Effector memory CD8-positive, alpha-beta T cell (primary cell): Measurements from ENCODE around the gene LEMD3.

Source experiments
- ATAC-seq: fragments of 150-1000 bp; cut with Tn5 transposase; replicated peaks from 2 replicates; pipeline ENCODE4 v1.10.0; 2021; ENCODE audit warnings: mild to moderate bottlenecking, moderate library complexity
- DNase-seq, 3 experiments: peaks; one replicate each; pipeline ENCODE4 v3.0.0; 2021
- H3K27ac Mint-ChIP-seq, 2 donors: one replicate each; pipeline ENCODE4 v1.8.0; 2022; ENCODE audit warnings: mild to moderate bottlenecking in 2 of 2, mixed read lengths in 2 of 2, moderate library complexity in 2 of 2
- H3K27me3 Mint-ChIP-seq, 2 donors: one replicate each; pipeline ENCODE4 v1.8.0; 2022; ENCODE audit warnings: mixed read lengths in 2 of 2
- H3K36me3 Mint-ChIP-seq: one replicate; pipeline ENCODE4 v1.8.0; 2022; ENCODE audit warnings: mild to moderate bottlenecking, moderate library complexity, mixed read lengths; ENCODE audit not compliant: insufficient read depth
- H3K4me1 Mint-ChIP-seq, 2 donors: one replicate each; pipeline ENCODE4 v1.8.0; 2022; ENCODE audit warnings: low read depth in 2 of 2, mixed read lengths in 2 of 2
- H3K4me3 Mint-ChIP-seq, 2 donors: one replicate each; pipeline ENCODE4 v1.8.0; 2022; ENCODE audit warnings: mild to moderate bottlenecking in 2 of 2, mixed read lengths in 2 of 2, moderate library complexity in 2 of 2
- H3K9me3 Mint-ChIP-seq, 2 donors: one replicate each; pipeline ENCODE4 v1.8.0; 2022; ENCODE audit warnings: mixed read lengths in 2 of 2

The LEMD3 gene

DNA sequence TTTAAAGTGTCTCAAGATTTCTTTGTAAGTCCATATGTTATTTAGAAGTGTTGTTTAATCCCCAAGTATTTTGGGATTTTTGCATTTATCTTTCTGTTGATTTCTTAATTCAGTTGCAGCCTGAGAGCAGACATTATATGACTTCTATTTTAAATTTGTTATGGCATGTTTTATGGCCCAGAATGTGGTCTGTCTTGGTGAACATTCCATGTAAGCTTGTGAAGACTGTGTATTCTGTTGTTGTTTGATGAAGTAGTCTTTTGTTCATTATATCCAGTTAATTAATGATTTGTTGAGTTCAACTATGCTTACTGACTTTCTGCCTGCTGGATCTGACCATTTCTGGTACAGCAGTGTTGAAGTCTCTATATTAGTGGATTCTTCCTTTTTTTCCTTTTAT is 34.0 kb downstream of the LEMD3 start:
- Mint-ChIP-seq H3K27ac (no peak overlapping the region), H3K9me3 (no peaks in the 10 kb centered on the region), H3K36me3 (peaks cover 3% of the 10 kb centered on the region), H3K27me3 (no peaks in the 10 kb centered on the region), H3K4me1 (peaks cover 25 to 62% of the 10 kb centered on the region in 2 donors), H3K4me3 (no peak overlapping the region)
- no peak for DNase-seq
- ATAC-seq, result no peak

- Mint-ChIP-seq H3K36me3 (peaks cover 3% of the 10 kb centered on the region), H3K4me3 (no peak overlapping the region), H3K27me3 (no peaks in the 10 kb centered on the region), H3K27ac (no peak overlapping the region), H3K9me3 (no peaks in the 10 kb centered on the region), H3K4me1 (peaks cover 35 to 74% of the 10 kb centered on the region in 2 donors)
- DNase-seq (no peak), ATAC-seq (no peak)
These were observed 35.6 kb downstream of the LEMD3 start for GRCh38 chr12:65204886-65205525.

DNA sequence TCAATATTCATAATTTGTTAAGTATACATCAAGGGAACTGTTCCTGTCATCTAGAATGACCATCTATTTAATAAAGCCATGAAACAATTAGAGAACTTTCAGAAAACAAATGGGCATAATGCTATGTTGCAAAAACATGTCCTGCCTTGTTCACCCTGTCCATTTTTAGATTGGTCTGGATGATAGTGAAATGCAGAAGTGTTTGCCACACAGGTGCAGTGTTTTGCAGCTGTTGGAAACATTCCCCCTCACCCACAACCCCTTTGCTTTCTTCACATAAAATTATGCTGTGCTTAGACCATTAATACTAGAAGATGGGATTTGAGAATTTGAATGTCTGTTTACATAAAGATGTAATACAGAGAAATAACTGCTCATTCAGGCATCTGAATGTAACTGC is 36.5 kb downstream of the LEMD3 start:
- no peaks in the 10 kb centered on the region for H3K36me3 Mint-ChIP-seq
- H3K9me3 Mint-ChIP-seq, result no peaks in the 10 kb centered on the region
- no peaks in the 10 kb centered on the region for H3K27me3 Mint-ChIP-seq
- H3K4me1 Mint-ChIP-seq, result peaks cover 27 to 66% of the 10 kb centered on the region in 2 donors
- no peak overlapping the region for H3K27ac Mint-ChIP-seq
- H3K4me3 Mint-ChIP-seq, result no peak overlapping the region
- no peak for ATAC-seq
- DNase-seq, result no peak

DNA sequence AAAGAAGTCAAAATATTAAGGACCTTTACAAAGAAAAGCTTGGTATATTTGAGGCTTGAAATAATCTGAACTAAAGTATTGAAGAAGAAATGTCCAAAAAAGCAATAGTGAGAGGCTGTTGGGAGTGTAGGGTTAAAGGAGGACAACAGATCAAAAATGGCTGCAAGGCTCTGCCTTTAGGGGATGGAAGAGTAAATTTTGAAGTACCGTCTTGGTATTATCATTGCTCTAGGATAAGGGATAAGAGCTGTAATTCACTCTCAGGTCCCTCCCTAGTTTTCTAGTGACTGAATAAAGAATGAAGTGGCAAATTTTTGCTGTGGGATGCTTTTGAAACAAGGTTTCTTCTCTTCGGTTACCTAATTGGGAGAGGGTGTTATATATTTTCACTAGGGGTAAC is 38.7 kb downstream of the LEMD3 start:
- peak overlapping the region; percentile 25 to 46 for H3K27ac Mint-ChIP-seq
- H3K9me3 Mint-ChIP-seq, result no peaks in the 10 kb centered on the region
- DNase-seq (no peak), ATAC-seq (no peak)
- H3K36me3 Mint-ChIP-seq, result peaks cover 5% of the 10 kb centered on the region
- H3K4me1 Mint-ChIP-seq, result peaks cover 20 to 44% of the 10 kb centered on the region in 2 donors
- no peaks in the 10 kb centered on the region for H3K27me3 Mint-ChIP-seq
- H3K4me3 Mint-ChIP-seq, result peak overlapping the region in 1 of 2 donors; percentile 4

GRCh38 chr12:65208964-65209654 is 39.7 kb downstream of the LEMD3 start:
- Mint-ChIP-seq H3K4me3 (peak overlapping the region in 1 of 2 donors; percentile 55), H3K9me3 (no peaks in the 10 kb centered on the region), H3K27ac (peak overlapping the region; percentile 71 to 86), H3K27me3 (no peaks in the 10 kb centered on the region), H3K36me3 (peaks cover 5% of the 10 kb centered on the region), H3K4me1 (peaks cover 20 to 35% of the 10 kb centered on the region in 2 donors)
- no peak for ATAC-seq
- no peak for DNase-seq

GRCh38 chr12:65209655-65210043 is 40.3 kb downstream of the LEMD3 start:
- ATAC-seq, result peak; percentile 24
- DNase-seq, result no peak
- no peaks in the 10 kb centered on the region for H3K27me3 Mint-ChIP-seq
- H3K9me3 Mint-ChIP-seq, result no peaks in the 10 kb centered on the region
- peaks cover 5% of the 10 kb centered on the region for H3K36me3 Mint-ChIP-seq
- H3K4me1 Mint-ChIP-seq, result peaks cover 20 to 30% of the 10 kb centered on the region in 2 donors
- H3K27ac Mint-ChIP-seq, result peak overlapping the region; percentile 71 to 86
- peak overlapping the region in 1 of 2 donors; percentile 55 for H3K4me3 Mint-ChIP-seq

GRCh38 chr12:65217086-65217485 is 47.7 kb downstream of the LEMD3 start:
- DNase-seq (no peak), ATAC-seq (no peak)
- Mint-ChIP-seq H3K9me3 (no peaks in the 10 kb centered on the region), H3K27me3 (no peaks in the 10 kb centered on the region), H3K36me3 (peaks cover 32% of the 10 kb centered on the region), H3K4me3 (no peak overlapping the region), H3K4me1 (peaks cover 3 to 8% of the 10 kb centered on the region in 2 donors), H3K27ac (peak overlapping the region; percentile 26 to 49)

DNA sequence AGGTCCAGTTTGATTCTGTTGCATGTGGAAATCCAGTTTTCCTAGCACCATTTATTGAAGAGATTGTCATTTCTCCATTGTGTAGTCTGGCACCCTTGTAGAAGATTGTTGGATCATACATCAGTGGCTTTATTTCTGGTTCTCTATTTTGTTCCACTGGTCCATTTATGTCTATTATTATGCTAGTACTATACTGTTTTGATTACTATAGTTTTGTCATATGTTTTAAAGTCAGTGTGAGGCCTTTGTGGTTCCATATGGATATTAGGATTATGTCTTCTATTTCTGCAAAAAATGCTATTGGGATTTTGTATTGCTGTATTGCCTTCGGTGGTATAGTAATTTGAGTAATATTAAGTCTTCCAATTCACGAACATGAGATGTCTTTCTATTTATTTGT is 51.4 kb downstream of the LEMD3 start:
- Mint-ChIP-seq H3K4me1 (peaks cover 17 to 21% of the 10 kb centered on the region in 2 donors), H3K9me3 (peaks cover 2 to 7% of the 10 kb centered on the region in 2 donors), H3K36me3 (peaks cover 32% of the 10 kb centered on the region), H3K27ac (no peak overlapping the region), H3K27me3 (no peaks in the 10 kb centered on the region), H3K4me3 (no peak overlapping the region)
- DNase-seq, result no peak
- ATAC-seq, result no peak

- no peak overlapping the region for H3K4me3 Mint-ChIP-seq
- ATAC-seq, result no peak
These were observed 60.1 kb downstream of the LEMD3 start for GRCh38 chr12:65229441-65229840.

GRCh38 chr12:65232476-65233077 is 63.2 kb downstream of the LEMD3 start:
- H3K4me3 Mint-ChIP-seq, result peak overlapping the region in 1 of 2 donors; percentile 37
- H3K27me3 Mint-ChIP-seq, result no peaks in the 10 kb centered on the region
- peaks cover 3 to 17% of the 10 kb centered on the region in 2 donors for H3K4me1 Mint-ChIP-seq
- H3K9me3 Mint-ChIP-seq, result peaks cover 3 to 9% of the 10 kb centered on the region in 2 donors
- ATAC-seq (peak; percentile 37), DNase-seq (no peak)
- peak overlapping the region in 1 of 2 donors; percentile 79 for H3K27ac Mint-ChIP-seq
- H3K36me3 Mint-ChIP-seq, result peaks cover 5% of the 10 kb centered on the region

More at GRCh38 chr12:65229441-65229840, 60.1 kb downstream of the LEMD3 start:
- Mint-ChIP-seq H3K36me3 (peaks cover 5% of the 10 kb centered on the region), H3K27me3 (no peaks in the 10 kb centered on the region), H3K27ac (no peak overlapping the region), H3K4me1 (peaks cover 20 to 41% of the 10 kb centered on the region in 2 donors), H3K9me3 (peaks cover 4 to 14% of the 10 kb centered on the region in 2 donors)
- DNase-seq, result no peak

- no peak overlapping the region for H3K4me3 Mint-ChIP-seq
- H3K36me3 Mint-ChIP-seq, result peaks cover 12% of the 10 kb centered on the region
- H3K4me1 Mint-ChIP-seq, result peaks cover 5 to 10% of the 10 kb centered on the region in 2 donors
- no peaks in the 10 kb centered on the region for H3K27me3 Mint-ChIP-seq
- H3K9me3 Mint-ChIP-seq, result no peaks in the 10 kb centered on the region
- H3K27ac Mint-ChIP-seq, result no peak overlapping the region
- ATAC-seq (no peak), DNase-seq (no peak)
These were observed 67.8 kb downstream of the LEMD3 start for GRCh38 chr12:65237153-65237552.

DNA sequence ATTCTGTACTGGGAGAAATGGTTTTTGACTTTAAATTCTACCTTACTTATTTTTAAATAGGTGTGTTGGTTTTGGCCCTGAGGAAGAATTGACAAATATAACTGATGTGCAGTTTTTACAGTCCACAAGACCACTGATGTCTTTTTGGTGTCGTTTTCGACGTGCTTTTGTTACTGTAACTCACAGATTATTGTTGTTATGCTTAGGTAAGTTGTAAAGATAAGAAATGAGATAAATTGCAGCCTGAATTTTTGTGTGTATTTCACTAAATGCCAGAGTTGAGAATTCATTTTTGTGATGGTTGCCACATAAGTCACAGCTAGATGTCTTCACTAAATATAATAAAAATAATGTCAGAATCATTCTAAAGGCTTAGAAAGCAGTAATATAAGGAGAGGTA is 69.2 kb downstream of the LEMD3 start:
- H3K4me1 Mint-ChIP-seq, result peaks cover 0 to 2% of the 10 kb centered on the region in 2 donors
- peaks cover 26% of the 10 kb centered on the region for H3K36me3 Mint-ChIP-seq
- ATAC-seq, result no peak
- no peak for DNase-seq
- H3K4me3 Mint-ChIP-seq, result no peak overlapping the region
- no peaks in the 10 kb centered on the region for H3K27me3 Mint-ChIP-seq
- H3K9me3 Mint-ChIP-seq, result no peaks in the 10 kb centered on the region
- H3K27ac Mint-ChIP-seq, result no peak overlapping the region

DNA sequence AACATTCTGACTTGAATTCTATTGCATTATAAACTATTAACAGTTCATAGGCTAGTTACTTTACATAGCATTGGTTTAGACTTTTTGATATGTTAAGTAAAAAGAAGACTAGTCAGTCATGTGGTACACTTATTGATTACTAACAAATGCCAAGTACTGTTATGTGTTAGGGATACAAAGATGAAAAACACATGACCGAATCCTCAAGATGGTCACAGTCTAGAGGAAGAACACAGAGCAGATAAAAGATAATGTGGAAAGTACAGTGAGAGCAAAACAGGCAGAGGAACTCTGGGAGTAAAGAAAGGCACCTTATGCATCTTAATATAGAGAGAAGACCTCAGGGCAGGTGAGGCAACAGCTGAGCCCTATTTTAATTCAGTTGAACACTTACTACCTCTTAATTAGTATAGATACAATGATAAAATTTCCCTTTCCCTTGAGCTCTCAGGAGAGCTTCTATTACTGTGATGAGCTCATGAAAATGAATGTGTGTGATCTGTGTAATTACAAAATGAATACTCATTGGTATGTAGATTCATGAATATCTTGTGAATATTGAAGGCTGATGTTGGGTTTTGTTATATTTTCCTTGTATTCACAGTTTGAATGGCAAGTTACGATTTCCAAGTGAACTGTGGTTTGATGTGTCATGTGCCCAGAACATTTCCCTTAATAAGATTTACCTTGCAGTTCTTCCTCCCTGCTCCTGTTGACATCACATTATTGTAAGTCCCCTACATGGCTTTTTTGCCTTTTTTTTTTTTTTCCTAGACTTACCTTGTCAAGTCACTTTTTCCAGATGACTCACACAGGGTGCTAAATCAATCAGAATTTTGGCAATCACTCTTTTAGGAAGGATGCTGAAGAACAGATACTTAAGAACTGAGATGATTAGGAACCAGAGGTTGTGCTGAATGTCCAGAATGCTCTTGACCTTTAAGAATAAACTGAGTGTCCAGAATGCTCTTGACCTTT is 79.6 kb downstream of the LEMD3 start:
- Mint-ChIP-seq H3K27me3 (no peaks in the 10 kb centered on the region), H3K36me3 (peaks cover 27% of the 10 kb centered on the region), H3K27ac (no peak overlapping the region), H3K4me3 (no peak overlapping the region), H3K4me1 (no peaks in the 10 kb centered on the region), H3K9me3 (no peaks in the 10 kb centered on the region)
- DNase-seq (no peak), ATAC-seq (no peak)
